Measurements from ENCODE around the gene TBC1D22A. TPM values are rescaled to one million over a fixed set of nuclear protein-coding genes. Genes with fewer than 3 reads are reported as not detected.

Gene TBC1D22A
- total and polyA plus RNA-seq, 2 experiments from 2014 or later = 9.6 to 13.3 TPM

GRCh38 chr22:46953968-46954765 is 191.7 kb downstream of the TBC1D22A start:
- Mint-ChIP-seq H3K36me3 (ENCODE audit: low read depth) (no peaks in the 10 kb centered on the region), H3K27me3 (ENCODE audit: insufficient read depth, low read depth, poor library complexity) (peaks cover 4% of the 10 kb centered on the region), H3K27ac (no peak overlapping the region), H3K4me3 (no peak overlapping the region), H3K9me3 (no peaks in the 10 kb centered on the region), H3K4me1 (peaks cover 33% of the 10 kb centered on the region)
- no peak for TF ChIP-seq ZNF114 (CRISPR knock-in tag; IDR thresholded peaks at IDR 0.05)
- no peak for TF ChIP-seq EZH2phosphoT487 (IDR thresholded peaks at IDR 0.05; ENCODE audit: unreplicated experiment)
- TF ChIP-seq ZNF331 (CRISPR knock-in tag; IDR thresholded peaks at IDR 0.05; ENCODE audit: low read depth) = no peak
- TF ChIP-seq POLR2AphosphoS5 (IDR thresholded peaks at IDR 0.05; ENCODE audit: low read depth) = no peak
- TF ChIP-seq JUNB (IDR thresholded peaks at IDR 0.05; ENCODE audit: unreplicated experiment) = no peak
- no peak for TF ChIP-seq EZH2 (IDR thresholded peaks at IDR 0.05; ENCODE audit: low read depth, unreplicated experiment)
- TF ChIP-seq CREB1 (CRISPR knock-in tag; IDR thresholded peaks at IDR 0.05; ENCODE audit: low read depth) = peak; percentile 78
- Histone ChIP-seq H2AFZ (no peak overlapping the region), H3K4me1 (ENCODE audit: insufficient read depth) (0 out of 2 replicates have a peak, but pooled peaks cover 6% of the 10 kb centered on the region), H3K9me2 (ENCODE audit: insufficient read depth) (no peaks in the 10 kb centered on the region), H4K20me1 (replicated peaks; ENCODE audit: insufficient read depth) (no peaks in the 10 kb centered on the region; the same call in 1 of the 2 replicates), H3K27ac (ENCODE audit: low read depth) (no peak overlapping the region), H3K27me3 (ENCODE audit: insufficient read depth) (no peaks in the 10 kb centered on the region), H3K36me3 (ENCODE audit: insufficient read depth) (no peaks in the 10 kb centered on the region), H3K4me2 (no peak overlapping the region), H3K4me3 (no peak overlapping the region), H3K79me2 (replicated peaks; ENCODE audit: insufficient read depth) (no peaks in the 10 kb centered on the region), H3F3A (replicated peaks; ENCODE audit: low read depth) (no peaks in the 10 kb centered on the region)
- DNase-seq (ENCODE audit: low spot score) (peak; percentile 36), ATAC-seq (peak; percentile 45)

DNA sequence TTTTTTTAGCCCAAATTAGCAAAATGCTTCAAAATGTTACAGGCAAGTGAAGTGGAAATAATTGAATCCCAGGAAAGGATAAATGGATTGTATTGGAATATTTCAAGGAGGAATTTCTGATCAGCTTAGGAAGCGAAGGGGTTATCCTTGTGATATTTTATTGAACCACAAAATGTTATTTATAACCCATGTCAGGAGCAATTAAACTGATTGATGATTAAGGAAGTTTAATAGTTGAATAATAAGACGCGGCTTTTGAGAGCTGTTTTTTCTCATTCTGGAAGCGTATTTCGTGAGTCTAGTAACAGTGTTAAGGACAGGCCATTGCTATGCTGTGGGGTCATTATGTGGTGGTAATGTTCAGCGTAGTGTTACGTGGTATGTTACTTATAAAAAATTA is 192.3 kb downstream of the TBC1D22A start:
- Histone ChIP-seq H3K36me3 (ENCODE audit: insufficient read depth) (no peaks in the 10 kb centered on the region), H2AFZ (no peak overlapping the region), H3K27me3 (ENCODE audit: insufficient read depth) (no peaks in the 10 kb centered on the region), H4K20me1 (replicated peaks; ENCODE audit: insufficient read depth) (no peaks in the 10 kb centered on the region; the same call in 1 of the 2 replicates), H3K4me2 (no peak overlapping the region), H3F3A (replicated peaks; ENCODE audit: low read depth) (no peaks in the 10 kb centered on the region), H3K4me1 (ENCODE audit: insufficient read depth) (0 out of 2 replicates have a peak, but pooled peaks cover 6% of the 10 kb centered on the region), H3K4me3 (no peak overlapping the region), H3K9me2 (ENCODE audit: insufficient read depth) (no peaks in the 10 kb centered on the region), H3K27ac (ENCODE audit: low read depth) (no peak overlapping the region), H3K79me2 (replicated peaks; ENCODE audit: insufficient read depth) (no peaks in the 10 kb centered on the region)
- DNase-seq (ENCODE audit: low spot score) (no peak), ATAC-seq (no peak)
- Mint-ChIP-seq H3K4me1 (peaks cover 34% of the 10 kb centered on the region), H3K4me3 (no peak overlapping the region), H3K27ac (no peak overlapping the region), H3K36me3 (ENCODE audit: low read depth) (no peaks in the 10 kb centered on the region), H3K9me3 (no peaks in the 10 kb centered on the region), H3K27me3 (ENCODE audit: insufficient read depth, low read depth, poor library complexity) (peaks cover 5% of the 10 kb centered on the region)
- TF ChIP-seq EZH2 (IDR thresholded peaks at IDR 0.05; ENCODE audit: low read depth, unreplicated experiment) = no peak
- TF ChIP-seq, protein P1, sequence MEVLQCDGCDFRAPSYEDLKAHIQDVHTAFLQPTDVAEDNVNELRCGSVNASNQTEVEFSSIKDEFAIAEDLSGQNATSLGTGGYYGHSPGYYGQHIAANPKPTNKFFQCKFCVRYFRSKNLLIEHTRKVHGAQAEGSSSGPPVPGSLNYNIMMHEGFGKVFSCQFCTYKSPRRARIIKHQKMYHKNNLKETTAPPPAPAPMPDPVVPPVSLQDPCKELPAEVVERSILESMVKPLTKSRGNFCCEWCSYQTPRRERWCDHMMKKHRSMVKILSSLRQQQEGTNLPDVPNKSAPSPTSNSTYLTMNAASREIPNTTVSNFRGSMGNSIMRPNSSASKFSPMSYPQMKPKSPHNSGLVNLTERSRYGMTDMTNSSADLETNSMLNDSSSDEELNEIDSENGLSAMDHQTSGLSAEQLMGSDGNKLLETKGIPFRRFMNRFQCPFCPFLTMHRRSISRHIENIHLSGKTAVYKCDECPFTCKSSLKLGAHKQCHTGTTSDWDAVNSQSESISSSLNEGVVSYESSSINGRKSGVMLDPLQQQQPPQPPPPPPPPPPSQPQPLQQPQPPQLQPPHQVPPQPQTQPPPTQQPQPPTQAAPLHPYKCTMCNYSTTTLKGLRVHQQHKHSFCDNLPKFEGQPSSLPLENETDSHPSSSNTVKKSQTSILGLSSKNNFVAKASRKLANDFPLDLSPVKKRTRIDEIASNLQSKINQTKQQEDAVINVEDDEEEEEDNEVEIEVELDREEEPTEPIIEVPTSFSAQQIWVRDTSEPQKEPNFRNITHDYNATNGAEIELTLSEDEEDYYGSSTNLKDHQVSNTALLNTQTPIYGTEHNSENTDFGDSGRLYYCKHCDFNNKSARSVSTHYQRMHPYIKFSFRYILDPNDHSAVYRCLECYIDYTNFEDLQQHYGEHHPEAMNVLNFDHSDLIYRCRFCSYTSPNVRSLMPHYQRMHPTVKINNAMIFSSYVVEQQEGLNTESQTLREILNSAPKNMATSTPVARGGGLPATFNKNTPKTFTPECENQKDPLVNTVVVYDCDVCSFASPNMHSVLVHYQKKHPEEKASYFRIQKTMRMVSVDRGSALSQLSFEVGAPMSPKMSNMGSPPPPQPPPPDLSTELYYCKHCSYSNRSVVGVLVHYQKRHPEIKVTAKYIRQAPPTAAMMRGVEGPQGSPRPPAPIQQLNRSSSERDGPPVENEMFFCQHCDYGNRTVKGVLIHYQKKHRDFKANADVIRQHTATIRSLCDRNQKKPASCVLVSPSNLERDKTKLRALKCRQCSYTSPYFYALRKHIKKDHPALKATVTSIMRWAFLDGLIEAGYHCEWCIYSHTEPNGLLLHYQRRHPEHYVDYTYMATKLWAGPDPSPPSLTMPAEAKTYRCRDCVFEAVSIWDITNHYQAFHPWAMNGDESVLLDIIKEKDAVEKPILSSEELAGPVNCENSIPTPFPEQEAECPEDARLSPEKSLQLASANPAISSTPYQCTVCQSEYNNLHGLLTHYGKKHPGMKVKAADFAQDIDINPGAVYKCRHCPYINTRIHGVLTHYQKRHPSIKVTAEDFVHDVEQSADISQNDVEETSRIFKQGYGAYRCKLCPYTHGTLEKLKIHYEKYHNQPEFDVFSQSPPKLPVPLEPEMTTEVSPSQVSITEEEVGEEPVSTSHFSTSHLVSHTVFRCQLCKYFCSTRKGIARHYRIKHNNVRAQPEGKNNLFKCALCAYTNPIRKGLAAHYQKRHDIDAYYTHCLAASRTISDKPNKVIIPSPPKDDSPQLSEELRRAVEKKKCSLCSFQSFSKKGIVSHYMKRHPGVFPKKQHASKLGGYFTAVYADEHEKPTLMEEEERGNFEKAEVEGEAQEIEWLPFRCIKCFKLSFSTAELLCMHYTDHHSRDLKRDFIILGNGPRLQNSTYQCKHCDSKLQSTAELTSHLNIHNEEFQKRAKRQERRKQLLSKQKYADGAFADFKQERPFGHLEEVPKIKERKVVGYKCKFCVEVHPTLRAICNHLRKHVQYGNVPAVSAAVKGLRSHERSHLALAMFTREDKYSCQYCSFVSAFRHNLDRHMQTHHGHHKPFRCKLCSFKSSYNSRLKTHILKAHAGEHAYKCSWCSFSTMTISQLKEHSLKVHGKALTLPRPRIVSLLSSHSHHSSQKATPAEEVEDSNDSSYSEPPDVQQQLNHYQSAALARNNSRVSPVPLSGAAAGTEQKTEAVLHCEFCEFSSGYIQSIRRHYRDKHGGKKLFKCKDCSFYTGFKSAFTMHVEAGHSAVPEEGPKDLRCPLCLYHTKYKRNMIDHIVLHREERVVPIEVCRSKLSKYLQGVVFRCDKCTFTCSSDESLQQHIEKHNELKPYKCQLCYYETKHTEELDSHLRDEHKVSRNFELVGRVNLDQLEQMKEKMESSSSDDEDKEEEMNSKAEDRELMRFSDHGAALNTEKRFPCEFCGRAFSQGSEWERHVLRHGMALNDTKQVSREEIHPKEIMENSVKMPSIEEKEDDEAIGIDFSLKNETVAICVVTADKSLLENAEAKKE (CRISPR knock-in tag; IDR thresholded peaks at IDR 0.05) = no peak
- TF ChIP-seq ZNF331 (CRISPR knock-in tag; IDR thresholded peaks at IDR 0.05; ENCODE audit: low read depth) = no peak
- no peak for TF ChIP-seq EZH2phosphoT487 (IDR thresholded peaks at IDR 0.05; ENCODE audit: unreplicated experiment)
- TF ChIP-seq ZNF114 (CRISPR knock-in tag; IDR thresholded peaks at IDR 0.05) = no peak
